Vagina (tissue), 2 donors: ENCODE results near the gene TMEM151B.

ENCODE experiments used
- CTCF ChIP-seq, 3 experiments: fragments of 450-650 bp in 2 of 3; fragments of 200-600 bp in 1 of 3; sonication (generic) in 1 of 3; IDR thresholded peaks; one replicate each; pipeline ENCODE4 v1.5.1; 2017 to 2019; ENCODE audit warnings: antibody characterized with exemption in 3 of 3, mild to moderate bottlenecking in 2 of 3, moderate library complexity in 2 of 3
- POLR2AphosphoS5 ChIP-seq, 2 donors: sonication (generic); formaldehyde crosslinking; IDR thresholded peaks; one replicate each; pipeline ENCODE4 v1.9.0; 2017; ENCODE audit warnings: antibody characterized with exemption in 2 of 2, mild to moderate bottlenecking in 2 of 2, low read depth in 1 of 2; ENCODE audit not compliant: insufficient read depth in 1 of 2

DNA sequence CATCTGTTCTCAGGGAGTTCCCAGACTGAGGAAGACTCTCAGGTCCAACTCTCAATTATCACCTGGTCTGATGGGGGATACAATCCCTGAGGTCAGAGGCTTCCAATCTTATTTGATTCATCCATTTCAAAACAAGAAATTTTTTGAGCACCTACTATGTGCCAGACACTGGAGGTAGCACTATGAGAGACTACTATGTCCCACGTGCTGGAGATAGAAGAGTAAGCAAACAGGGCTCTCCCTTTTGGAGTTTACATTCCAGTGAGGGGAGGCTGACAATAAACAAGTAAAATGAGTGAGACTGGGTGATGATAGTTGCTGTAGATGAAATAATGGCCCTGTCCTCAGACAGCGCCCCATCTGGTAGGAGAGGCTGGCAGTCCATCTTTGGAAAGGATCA, 16.5 kb downstream of the TMEM151B start:
- TF ChIP-seq POLR2AphosphoS5 (IDR thresholded peaks at IDR 0.05; ENCODE audit: insufficient read depth in 1 of 2, low read depth in 1 of 2) (no peak), CTCF (IDR thresholded peaks at IDR 0.05) (no peak)
